Stimulated activated CD8-positive, alpha-beta memory T cell treated with anti-CD3 and anti-CD28 coated beads, Interleukin-2, amount 100 ng/mL, for 1 hour (primary cell): ENCODE results near the gene PWWP2B.

Source experiments
- DNase-seq, 2 donors: peaks; one replicate each; pipeline ENCODE4 v3.0.0-alpha.2; 2020; ENCODE audit warnings: low read depth in 2 of 2

The PWWP2B gene

DNA sequence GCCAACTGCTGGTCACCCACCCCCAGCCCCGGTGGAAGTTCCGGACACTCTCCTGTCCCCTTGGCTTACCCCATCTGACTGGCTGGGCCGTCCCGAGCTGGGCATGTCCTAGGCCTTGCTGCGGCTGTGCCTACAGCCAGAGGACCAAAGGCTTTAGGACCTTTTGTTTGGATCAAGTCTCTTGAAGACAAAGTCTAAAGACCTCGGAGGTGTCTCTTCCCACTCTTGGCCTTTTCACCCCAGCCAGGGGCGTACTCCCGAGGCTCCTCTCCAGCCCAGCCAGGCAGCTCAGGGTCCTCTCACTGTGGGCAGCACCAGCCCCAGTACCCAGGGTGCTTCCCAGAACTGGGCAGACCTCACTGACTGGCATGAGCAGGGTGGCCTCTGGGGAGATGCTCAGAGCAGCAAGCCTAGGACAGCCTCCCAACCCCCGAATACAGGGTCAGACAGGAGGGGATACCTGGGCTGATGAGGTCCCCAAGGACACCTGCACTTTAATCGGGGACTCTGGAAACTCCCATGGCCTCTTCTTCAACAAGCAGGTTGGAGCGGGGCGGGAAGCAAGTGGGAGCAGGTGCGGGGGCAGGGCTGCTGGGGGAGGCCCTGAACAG is 2.7 kb upstream of the PWWP2B start:
- no peak for DNase-seq

DNA sequence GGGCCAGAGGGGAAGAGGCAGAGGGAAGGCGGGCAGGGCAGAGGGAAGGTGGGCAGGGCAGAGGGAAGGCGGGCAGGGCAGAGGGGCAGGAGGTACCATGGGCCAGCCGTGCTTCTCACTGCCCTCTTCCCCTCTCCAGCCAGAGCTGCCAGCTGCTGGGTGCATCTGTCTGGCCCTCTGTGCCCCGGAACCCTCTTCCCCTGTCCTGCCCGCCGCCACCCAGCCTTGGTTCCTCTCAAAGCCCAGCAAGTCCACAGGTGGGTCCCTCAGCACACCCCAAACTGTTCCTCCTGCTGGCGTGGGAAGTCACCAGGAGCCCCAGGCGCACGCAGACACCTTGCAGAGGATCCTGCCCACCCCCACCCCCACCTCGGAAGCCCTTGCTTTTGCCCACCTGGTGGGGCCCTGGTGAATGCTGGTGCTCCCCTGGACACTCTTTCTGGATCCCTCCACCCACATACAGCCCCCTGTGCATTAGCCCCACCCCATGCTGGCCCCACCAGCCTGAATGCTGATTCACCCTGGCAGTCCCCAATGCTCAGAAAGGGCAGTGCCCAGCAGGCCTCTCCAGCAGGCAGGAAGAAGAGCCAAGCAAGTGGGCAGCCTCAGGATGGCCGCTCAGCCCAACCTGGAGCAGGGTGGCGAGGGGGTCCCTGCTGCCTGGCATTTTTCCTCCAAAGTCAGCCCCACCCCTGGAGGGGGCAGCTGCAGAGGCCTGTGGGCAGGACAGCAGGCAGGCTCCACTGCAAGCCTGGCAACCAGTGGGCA is 1.9 kb upstream of the PWWP2B start:
- no peak for DNase-seq

DNA sequence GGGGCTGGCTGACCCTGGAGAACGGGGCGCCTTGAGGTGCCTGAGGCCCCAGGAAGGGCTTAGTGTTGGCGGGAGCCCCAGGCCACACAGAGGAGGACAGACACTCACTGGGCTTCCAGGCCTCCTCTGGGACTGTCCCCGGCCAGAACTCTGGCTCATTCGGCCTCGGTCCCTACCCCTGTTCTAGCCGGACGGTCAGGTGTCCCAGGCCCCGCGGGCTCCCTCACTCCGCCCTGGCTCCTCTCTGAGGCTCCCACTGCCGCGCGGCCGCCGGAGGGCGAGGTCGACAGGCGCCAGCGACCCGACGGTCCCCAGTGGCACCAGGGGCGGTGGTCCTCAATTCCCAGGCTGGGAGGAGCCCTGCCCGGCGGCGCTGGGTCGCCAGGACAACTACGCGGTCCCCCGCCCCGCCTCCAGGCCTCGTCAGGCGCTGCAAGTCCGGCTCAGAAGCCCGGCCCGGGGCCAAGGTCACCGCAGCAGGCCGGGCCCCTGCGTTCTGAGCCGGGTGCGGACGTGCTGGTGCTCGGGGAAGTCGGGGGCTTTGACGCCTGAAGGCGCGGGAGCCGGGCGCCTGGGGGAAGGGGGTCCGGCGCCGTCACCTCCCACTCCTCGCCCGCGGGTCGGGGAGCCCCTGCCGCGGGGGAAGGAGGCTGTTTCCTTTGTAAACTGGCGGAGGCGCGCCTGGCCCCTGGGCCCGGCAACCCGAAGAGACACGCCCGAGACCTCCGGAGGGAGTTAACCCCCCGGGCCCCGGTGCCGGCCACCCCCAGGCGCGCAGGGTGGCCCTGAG is 1.1 kb upstream of the PWWP2B start:
- peak in 1 of 2 donors; percentile 32 for DNase-seq

DNA sequence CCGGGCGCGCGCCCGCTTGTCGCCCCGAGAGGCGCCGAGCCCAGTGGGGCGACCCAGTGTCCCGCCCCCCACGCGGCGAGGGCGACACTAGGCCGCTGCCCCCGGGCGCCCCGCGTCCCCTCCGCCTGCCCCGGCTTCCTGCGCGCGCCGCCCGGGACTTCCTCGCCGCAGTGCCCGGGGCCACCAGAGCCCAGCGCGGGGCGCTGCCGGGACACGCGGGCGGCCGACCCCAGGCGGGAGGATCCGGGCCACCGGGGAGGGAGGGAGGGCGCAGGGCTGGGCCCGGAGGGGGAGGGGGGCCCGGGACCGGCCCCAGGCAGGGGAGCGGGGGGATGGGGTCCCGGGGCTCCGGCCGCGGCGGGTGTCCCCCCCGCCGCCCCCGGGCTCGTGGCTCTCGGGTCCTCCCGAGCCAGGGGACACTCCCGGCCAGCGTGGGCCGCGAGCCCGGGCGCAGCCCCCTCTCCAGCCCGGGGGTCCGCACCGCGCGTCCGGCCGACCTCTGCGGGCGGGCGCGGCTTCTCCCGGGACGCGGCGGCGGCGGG is 435 bp upstream of the PWWP2B start:
- DNase-seq: peak; percentile 39 to 42

DNA sequence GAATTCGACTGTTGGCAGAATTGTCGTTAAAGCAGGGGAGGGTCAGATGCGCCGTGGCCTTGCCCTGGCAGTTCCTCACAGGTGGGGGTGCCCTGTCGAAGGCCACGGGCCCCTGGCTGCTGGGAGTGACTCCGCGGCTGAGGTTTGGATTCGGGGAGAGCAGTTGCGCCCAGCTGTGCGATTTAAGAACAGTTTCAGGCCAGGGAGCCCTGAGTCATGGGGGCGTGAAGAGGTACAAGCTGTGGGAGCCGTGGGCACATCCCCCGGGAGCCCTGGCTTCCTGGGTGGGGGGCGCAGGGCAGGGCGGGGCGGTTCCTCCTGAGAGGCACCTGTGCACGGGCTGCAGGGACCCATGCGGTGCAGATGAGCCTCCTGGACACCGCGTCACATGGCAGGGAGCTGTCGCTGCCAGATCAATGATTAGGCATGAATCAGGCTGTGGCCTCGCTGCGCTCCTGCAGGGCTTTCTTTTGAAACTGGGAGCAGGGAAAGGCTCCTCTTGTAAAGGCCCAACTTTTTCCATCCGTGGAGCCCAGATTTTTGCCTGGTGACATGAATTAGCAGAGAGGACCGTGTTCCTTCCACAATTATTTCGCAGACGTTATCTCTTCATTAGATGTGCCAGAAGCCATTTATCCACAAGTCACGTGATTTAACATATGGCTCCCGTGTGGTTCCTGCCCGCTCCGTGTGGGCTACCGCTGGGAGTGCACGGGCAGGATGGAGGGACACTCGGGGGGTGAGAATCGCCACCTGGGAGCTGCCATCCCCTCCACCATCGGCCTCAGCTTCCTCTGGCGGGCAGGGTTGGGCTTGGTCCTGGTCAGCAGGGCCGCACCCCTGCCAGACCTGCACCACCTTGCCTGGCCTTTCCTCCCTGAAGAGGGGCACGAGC is 918 bp downstream of the PWWP2B start:
- DNase-seq: no peak

DNA sequence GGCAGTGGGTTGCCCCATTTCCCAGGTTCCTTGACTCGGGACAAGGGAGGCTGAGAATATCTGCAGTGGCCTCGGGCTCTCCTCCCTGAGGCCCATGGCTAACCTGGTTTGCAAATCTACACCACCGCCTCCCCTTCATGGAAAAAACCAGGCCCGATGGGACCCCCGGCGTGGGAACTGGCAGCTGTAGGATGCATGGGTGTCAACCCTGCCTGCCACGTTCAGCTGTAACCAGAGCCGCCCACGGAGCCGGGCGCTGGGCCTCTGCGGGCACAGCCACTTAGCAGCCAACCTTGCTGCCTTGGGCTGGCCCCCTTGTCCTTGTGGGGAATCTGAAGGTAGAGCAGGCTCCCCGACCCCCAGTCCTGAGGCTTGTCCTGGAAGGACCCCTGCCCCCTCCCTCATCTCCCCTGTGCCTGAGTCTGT is 1.6 kb downstream of the PWWP2B start:
- no peak for DNase-seq

DNA sequence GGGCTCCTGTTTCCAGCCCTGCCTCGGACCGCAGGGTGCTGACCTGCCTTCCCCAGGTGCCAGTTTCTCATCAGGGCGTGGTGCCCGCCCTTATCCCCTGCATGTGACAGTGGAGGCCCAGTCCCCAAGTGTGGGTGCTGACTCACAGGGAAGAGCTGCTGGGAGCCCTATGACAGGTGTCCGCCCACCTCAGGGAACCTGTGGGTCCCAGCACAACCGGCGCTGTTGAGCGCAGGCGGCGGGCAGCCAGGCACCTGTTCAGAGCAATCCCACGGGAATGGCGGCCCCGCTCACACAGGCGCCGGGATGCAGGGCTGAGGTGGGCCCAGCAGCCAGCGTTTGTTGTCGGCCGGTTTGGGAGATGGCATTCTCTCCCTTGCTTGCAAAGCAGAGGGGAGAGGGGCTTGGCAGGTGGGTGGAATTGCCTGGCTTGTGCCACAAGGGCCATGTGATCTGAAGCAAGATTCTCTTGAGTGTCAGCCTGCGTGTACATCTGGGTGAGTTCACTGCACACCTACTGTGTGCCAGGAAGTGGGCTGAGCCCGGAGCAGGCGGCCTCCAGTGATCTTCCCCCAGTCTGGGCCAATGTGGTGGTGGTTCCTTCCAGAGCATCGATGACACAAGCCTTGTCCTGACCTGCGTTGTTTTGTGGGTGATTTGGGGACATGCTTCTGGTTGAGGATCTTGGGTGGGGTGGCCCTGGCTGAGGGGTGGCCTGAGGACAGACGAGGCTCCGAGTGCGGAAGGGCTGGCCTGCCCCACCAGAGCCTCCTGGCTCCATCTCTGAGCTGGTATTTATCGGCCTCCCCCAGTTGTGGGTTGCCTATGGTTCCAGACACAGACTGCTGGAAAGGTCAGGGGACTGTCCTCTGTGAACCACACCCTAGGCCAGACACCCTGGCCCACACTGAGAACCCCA is 2.4 kb downstream of the PWWP2B start:
- DNase-seq: no peak

DNA sequence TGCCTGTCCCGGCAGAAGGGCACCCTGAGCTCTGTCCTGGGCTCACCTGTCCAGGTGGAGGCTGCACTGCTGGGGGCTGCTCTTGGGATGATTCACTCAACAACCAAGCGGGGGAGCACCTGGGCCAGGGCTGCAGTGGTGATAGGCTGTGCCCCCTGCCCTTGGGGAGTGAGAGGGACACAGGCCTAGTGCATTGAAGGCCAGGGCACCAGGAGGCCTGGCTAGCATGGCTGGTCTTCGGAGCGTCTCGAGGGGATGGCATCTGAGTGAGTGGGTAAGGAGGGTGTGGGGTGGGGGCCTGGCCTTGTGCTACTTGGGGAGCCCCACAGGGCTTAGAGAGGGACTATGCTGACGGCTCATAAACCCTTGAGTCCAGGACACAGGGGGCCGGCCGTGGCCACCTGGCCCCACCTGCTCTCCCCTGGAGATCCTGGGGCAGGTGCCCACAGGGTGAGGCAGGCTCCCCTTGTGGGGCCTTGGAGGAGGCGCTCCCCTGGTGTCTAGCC is 3.1 kb downstream of the PWWP2B start:
- DNase-seq: no peak

DNA sequence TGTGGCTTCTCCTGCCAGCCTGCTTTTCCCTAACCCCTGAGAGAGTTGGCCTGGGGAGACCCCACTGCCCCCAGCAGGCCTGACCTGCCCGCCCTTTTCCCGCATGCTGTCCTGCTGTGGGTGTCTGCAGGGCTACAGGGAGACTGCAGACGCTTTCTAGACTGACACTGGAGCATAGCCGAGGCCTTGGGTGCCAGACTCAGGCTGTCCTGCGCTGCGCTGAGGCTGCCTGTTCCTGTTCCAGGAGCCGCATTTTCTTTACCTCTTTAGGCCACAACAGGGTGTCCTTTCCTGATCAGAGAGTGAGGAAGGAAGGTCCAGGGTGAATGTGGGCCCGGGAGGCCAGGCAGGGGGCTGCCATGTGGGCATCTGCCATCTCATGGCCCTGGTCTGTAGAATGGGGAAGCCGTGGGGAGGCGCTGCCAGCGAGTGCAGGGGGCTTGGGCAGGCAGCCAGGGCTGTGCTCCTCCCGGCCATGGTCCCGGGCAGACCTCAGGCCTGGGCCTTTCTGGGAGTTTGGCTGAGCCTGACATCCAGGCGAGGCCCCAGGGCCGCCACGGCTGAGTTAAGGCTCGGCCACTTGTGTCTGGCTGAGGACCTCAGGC is 3.6 kb downstream of the PWWP2B start:
- DNase-seq: no peak

DNA sequence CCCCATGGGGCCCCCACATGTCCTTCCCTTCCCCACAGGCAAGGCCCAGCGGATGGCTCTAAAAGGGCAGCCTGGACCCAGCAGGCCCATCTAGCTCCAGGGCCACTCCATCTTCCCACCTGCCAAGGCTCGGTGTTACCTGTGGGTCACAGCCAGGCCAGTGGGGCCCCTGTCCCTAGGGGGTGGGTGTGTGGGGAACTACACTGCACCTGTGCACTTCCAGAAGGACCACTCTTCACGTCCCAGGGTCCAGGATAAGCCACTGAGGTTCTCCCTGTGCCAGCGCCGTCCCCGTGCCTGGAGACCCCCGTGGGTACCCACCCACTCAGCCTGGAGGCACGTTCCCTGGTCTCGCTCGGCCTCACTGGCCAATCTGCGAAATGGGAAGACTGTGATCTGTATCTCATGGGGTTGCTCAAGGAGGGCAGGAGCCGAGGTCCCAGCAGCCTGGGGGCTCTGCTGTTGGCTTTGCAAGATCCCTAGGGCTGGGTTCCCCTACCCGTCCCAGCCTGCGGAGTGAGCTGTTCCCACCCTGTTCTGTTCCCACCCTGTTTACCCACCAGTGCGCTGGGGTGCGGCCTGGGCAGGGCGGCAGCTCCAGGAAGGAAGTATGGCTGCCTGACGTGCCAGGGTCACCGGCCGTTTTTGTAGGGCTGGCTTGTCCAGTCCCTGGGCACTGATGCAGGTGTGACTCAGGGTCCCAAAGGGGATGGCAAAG is 4.6 kb downstream of the PWWP2B start:
- DNase-seq: no peak

DNA sequence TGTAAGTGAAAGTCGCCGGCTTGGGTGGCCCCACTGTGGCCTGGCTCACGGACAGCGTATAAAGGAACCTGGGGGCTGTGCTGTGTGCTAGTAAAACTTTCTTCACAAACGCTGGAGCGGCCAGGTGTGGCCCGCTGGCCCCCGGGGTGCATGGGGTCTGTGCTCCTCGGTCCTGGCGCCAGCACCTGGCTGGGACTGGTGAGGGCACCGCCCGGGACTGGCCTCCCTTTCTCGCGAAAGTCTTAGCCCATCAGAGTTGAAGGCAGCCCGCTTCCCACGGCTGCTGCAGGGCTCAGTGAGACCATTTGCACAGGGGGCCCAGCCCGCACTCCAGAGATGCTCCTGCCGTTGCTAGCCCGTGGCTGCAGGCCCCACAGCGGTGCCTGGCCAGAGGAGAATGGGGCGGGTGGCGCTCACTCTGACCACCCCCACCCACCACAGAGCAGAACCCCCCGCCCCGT is 5.8 kb downstream of the PWWP2B start:
- no peak for DNase-seq

DNA sequence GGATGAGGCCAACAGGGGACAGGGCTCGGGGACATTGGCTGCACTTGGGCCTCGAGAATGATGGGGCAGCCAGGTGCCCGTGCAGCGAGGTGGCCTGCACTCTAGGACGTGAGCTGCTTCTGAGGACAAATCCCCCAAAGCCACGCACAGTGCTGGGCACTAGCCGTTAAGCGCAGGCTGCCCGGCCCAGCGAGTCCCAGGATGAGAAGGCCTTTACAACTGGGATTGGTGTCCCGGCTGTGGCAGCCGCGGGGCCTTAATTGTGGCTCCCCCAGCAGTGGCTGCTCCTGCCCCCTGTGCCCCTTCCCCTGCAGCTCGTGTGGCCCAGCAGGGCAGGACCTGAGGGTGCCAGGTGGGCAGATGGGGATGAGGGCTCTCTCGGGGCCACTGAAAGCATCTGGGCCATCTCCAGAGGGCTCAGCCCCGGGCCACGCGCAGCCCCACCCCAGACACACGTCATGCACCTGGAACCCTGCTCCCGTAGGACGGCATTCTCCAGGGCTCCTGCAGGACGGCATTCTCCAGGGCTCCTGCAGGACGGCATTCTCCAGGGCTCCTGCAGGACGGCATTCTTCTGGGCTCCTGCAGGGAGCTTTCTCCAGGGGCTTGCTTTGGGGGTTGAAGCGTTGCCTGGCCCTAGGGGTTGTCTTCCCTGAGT is 6.6 kb downstream of the PWWP2B start:
- no peak for DNase-seq

DNA sequence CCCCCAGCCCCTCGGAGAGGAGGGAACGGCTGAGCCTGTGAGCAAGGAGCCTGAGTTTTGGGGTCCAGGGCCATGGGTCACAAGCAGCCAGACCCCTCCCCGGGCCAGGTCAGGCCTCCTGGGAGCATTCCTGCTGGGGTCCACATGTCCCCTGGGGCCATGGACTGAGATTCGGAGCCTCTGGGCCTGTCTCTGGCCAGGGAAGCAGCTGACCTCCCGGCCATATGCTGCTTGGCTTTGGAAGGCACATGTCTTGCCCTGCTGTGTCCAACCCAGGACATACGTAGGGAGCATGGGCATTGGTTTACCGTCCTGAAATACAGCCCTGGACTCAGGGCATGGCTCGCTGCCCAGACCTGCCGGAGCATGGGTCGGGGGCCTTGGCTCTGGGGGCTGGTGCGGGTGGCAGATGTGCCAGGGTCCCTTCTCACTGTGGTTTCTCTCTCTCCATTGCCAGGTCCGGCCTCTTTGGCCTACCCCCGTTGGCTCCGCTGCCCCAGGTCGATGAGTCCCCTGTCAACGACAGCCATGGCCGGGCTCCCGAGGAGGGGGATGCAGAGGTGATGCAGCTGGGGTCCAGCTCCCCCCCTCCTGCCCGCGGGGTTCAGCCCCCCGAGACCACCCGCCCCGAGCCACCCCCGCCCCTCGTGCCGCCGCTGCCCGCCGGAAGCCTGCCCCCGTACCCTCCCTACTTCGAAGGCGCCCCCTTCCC is 7.3 kb downstream of the PWWP2B start:
- no peak for DNase-seq

DNA sequence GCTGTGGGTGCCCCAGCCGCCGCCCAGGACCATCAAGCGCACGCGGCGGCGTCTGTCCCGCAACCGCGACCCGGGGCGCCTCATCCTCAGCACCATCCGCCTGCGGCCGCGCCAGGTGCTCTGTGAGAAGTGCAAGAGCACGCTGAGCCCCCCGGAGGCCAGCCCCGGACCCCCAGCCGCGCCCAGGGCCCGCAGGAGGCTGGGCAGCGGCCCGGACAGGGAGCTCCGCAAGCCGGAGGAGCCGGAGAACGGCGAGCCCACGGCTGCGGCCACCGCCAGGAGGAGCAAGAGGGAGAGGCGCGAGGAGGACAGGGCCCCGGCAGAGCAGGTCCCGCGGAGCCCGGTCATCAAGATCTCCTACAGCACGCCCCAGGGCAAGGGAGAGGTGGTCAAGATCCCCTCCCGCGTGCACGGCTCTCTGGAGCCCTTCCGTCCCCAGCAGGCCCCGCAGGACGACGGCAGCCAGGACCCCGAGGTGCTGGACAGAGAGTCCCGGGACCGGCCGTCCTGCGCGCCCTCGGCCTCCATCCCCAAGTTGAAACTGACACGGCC is 8.0 kb downstream of the PWWP2B start:
- DNase-seq: no peak

DNA sequence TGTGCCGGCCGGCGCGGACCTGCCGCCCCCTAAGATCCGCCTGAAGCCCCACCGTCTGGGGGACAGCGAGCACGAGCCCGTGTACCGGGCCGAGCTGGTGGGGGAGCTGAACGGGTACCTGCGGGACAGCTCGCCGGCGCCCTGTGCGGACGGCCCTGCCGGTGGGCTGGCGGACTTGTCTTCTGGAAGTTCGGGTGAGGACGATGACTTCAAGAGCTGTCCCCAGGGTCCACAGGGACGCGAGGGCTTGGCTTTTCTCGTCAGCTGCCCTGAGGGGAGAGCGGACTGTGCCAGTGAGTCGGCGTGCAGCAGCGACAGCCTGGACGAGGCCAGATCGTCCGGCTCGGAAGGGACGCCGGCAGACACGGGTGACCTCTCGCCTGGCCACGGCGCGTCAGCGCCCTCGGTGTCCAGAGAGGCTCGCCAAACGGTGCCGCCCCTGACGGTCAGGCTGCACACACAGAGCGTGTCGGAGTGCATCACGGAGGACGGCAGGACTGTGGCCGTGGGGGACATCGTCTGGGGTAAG is 8.5 kb downstream of the PWWP2B start:
- no peak for DNase-seq

DNA sequence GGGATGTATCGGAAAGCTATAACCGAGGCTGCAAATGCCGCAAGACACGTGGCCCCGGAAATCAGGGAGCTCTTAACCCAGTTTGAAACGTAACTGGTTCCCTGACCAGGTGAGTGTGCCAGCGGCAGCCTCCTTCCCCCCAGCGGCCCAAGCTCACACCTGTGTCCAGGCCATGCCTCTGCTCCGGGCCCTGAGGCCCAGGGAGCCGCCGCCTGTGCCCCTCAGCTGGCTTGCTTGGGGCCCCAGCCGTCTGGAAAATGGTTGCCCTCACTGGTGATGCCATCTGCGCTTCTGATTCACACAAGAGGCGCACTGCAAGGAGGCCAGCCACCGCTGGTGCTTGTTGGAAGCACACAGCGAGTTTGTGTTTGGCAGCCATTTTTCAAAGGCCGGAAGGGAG is 9.2 kb downstream of the PWWP2B start:
- no peak for DNase-seq

DNA sequence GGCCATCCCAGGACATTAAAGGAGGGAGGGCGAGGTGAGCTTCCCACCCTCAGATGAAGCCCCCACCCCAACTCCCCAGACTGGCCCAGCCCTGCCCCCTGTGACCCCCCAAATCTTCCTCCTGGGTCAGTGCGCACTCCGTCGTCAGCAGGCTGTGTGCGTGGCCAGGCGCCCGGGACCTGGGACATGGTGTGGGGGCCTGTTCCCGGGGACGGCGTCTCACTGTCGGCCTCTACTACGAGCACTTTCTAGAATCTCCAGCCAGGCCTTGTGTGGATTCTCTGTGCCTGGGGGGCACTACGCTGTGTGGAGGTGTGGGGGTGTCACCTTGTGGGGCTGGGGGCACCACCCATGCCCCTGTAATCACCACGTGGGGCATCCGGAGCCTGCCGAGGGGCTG is 9.8 kb downstream of the PWWP2B start:
- DNase-seq: no peak
